SK-N-MC (cell line): ENCODE data around the gene PLG.

ENCODE experiments used
- EZH2 ChIP-seq: fragments of 200-600 bp; sonication (generic); IDR thresholded peaks from one replicate; pipeline ENCODE4 v1.6.1; 2017; ENCODE audit warnings: antibody characterized with exemption
- FOXP2 ChIP-seq: optimal IDR thresholded peaks from 2 replicates; pipeline ENCODE3; 2011; ENCODE audit warnings: mild to moderate bottlenecking, moderate library complexity; ENCODE audit not compliant: insufficient read depth; ENCODE audit errors: extremely low read length, control extremely low read depth
- POLR2AphosphoS5 ChIP-seq: IDR thresholded peaks from 2 replicates; pipeline ENCODE4 v1.6.1; 2012; ENCODE audit warnings: mild to moderate bottlenecking, low read depth, low read length, borderline replicate concordance

- no peak for TF ChIP-seq EZH2
- no peak for TF ChIP-seq POLR2AphosphoS5
- no peak for TF ChIP-seq FOXP2
Measured at GRCh38 chr6:160737934-160738333, 35.9 kb downstream of the PLG start.
